Calu3 (cell line): ENCODE data around the gene MLC1. TPM values are rescaled to one million over a fixed set of nuclear protein-coding genes. Genes with fewer than 3 reads are reported as not detected.

ENCODE experiments used
- BruUV-seq: library from RNA; stranded (reverse); fragments of 400-500 nt; replicated peaks from 2 replicates; lab custom pipeline; 2021; lab: Mats Ljungman, UMichigan
- CTCF ChIA-PET: fragments of 300-600 bp; sonication (Branson Sonifier 250); formaldehyde crosslinking; loops from one replicate; lab custom pipeline; 2022; ENCODE audit warnings: antibody characterized with exemption; lab: Charles Lee
- DNase-seq: peaks from one replicate; pipeline ENCODE4 v3.0.0; 2022
- H3K27ac Mint-ChIP-seq: one replicate; pipeline ENCODE4 v1.8.0; 2022; ENCODE audit warnings: mixed read lengths; ENCODE audit not compliant: unreplicated experiment
- H3K27me3 Mint-ChIP-seq: one replicate; pipeline ENCODE4 v1.8.0; 2022; ENCODE audit warnings: mixed read lengths; ENCODE audit not compliant: unreplicated experiment
- H3K36me3 Mint-ChIP-seq: one replicate; pipeline ENCODE4 v1.8.0; 2022; ENCODE audit warnings: mild to moderate bottlenecking, moderate library complexity, mixed read lengths; ENCODE audit not compliant: insufficient read depth, unreplicated experiment
- H3K4me1 Mint-ChIP-seq: one replicate; pipeline ENCODE4 v1.8.0; 2022; ENCODE audit warnings: mild to moderate bottlenecking, low read depth, mixed read lengths; ENCODE audit not compliant: unreplicated experiment
- H3K4me3 Mint-ChIP-seq: one replicate; pipeline ENCODE4 v1.8.0; 2022; ENCODE audit warnings: mild to moderate bottlenecking, low read depth, moderate library complexity, mixed read lengths; ENCODE audit not compliant: unreplicated experiment
- H3K9me3 Mint-ChIP-seq: one replicate; pipeline ENCODE4 v1.8.0; 2022; ENCODE audit warnings: low read depth, mixed read lengths; ENCODE audit not compliant: unreplicated experiment
- intact Hi-C: fragments of 100-400 bp; cut with micrococcal nuclease; formaldehyde crosslinking; loops from one replicate; pipeline ENCODE4 v1.10.0; 2022; ENCODE audit not compliant: unreplicated experiment
- total RNA-seq: library from RNA; stranded (reverse); gene quantifications from 2 replicates; pipeline ENCODE4 v1.2.3, GENCODE V29; 2022
- TF ChIP-seq, protein P1 (sequence below): fragments of 200-600 bp; IDR thresholded peaks from one replicate; pipeline ENCODE4 v1.8.0; 2022; ENCODE audit warnings: antibody characterized with exemption; ENCODE audit not compliant: unreplicated experiment

MLC1 gene
- total RNA-seq, 1 experiment from 2014 or later: not detected

DNA sequence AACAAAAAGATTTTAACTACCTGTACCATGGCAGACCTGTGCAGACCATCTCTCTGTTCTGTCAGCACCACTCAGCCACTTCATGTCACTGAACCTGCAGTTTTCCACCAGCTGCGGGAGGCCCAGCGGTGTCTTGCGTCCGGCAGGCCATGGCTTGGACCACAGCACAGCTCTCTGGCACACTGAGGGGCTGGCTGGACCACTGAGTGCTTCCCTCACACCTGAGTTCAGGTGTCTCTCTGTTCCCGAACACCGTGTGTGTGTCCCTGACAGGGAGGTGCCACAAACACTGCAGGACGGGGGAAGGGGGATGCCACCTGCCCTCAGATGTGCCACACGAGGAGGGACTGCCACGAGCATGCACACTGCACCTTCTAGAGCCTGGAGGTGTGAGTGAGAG lies 22.3 kb upstream of the MLC1 start:
- no peaks in the 10 kb centered on the region for H3K9me3 Mint-ChIP-seq
- peaks cover 17% of the 10 kb centered on the region for H3K27me3 Mint-ChIP-seq
- no peak overlapping the region for H3K27ac Mint-ChIP-seq
- TF ChIP-seq, protein P1, sequence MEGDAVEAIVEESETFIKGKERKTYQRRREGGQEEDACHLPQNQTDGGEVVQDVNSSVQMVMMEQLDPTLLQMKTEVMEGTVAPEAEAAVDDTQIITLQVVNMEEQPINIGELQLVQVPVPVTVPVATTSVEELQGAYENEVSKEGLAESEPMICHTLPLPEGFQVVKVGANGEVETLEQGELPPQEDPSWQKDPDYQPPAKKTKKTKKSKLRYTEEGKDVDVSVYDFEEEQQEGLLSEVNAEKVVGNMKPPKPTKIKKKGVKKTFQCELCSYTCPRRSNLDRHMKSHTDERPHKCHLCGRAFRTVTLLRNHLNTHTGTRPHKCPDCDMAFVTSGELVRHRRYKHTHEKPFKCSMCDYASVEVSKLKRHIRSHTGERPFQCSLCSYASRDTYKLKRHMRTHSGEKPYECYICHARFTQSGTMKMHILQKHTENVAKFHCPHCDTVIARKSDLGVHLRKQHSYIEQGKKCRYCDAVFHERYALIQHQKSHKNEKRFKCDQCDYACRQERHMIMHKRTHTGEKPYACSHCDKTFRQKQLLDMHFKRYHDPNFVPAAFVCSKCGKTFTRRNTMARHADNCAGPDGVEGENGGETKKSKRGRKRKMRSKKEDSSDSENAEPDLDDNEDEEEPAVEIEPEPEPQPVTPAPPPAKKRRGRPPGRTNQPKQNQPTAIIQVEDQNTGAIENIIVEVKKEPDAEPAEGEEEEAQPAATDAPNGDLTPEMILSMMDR: no peak
- CTCF ChIA-PET: no interaction called here
- no peaks in the 10 kb centered on the region for H3K36me3 Mint-ChIP-seq
- no peak overlapping the region for H3K4me3 Mint-ChIP-seq
- intact Hi-C loops: no loop called here
- no TSS peak for BruUV-seq
- no peak for DNase-seq
- no peaks in the 10 kb centered on the region for H3K4me1 Mint-ChIP-seq

DNA sequence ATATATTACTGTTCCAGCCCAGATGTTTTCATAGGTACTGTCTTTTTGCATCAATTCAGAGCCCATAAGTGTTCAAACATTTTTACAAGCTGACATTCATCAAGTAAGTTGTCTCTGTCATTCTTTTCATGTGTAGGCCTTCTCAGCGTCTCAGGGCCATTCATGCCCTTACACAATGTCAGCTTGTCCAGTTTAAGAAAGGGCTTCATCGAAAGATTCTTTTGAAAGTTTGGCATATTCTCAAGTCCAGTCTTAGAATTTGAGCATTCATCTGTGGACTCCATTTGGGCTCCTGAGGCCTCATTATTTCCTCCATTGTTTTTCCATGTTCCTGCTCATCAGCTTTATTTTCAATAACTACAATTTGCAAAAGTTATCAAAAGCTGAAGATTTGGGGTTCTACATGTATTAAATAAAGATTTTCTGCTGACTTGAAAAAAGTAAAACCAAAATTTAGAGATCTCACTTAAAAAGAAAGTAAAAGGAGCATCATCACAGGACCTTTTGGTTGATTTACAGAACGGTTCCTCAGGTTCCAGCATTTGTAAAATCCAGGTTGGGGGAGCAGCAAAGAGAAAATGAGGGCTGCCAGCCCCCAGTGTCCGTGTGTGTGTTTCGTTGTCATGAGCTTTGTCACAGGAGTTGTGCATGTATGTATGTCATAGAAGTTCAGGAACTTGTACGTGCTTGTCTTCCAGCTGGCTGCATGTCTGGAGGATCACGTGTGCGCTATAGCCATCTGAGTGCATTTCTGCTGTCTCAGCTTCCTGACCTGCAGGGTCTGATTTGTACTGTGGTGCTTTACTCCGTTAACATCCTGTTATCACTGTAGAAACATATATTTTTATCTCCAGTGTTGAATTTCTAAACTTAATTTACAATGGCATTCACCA lies 20.2 kb upstream of the MLC1 start:
- TF ChIP-seq, protein P1: no peak
- H3K4me3 Mint-ChIP-seq: no peak overlapping the region
- CTCF ChIA-PET: no interaction called here
- intact Hi-C loops: no loop called here
- no peak overlapping the region for H3K27ac Mint-ChIP-seq
- H3K36me3 Mint-ChIP-seq: no peaks in the 10 kb centered on the region
- no peak for DNase-seq
- peaks cover 26% of the 10 kb centered on the region for H3K27me3 Mint-ChIP-seq
- no peaks in the 10 kb centered on the region for H3K9me3 Mint-ChIP-seq
- no TSS peak for BruUV-seq
- no peaks in the 10 kb centered on the region for H3K4me1 Mint-ChIP-seq

DNA sequence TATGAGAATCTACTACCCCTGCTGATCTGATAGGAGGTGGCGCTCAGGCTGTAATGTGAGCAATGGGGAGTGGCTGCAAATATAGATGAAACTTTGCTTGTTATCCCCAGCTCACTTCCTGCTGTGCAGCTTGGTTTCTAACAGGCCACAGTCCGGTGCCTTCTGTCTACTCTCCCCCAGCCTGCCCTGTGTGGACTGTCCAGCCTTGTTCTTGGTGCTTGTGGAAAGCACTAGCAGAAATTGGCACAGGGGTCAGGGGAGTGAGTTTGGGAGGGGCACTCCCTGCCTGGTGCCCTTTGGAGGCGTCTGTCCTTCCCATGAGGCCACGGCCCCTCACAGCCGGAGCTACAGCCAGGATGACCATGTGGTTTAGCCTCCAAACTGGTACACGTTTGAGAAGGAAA lies 18.9 kb upstream of the MLC1 start:
- H3K4me3 Mint-ChIP-seq: no peak overlapping the region
- H3K36me3 Mint-ChIP-seq: no peaks in the 10 kb centered on the region
- H3K9me3 Mint-ChIP-seq: no peaks in the 10 kb centered on the region
- DNase-seq: no peak
- no TSS peak for BruUV-seq
- CTCF ChIA-PET: no interaction called here
- H3K27ac Mint-ChIP-seq: no peak overlapping the region
- H3K4me1 Mint-ChIP-seq: no peaks in the 10 kb centered on the region
- intact Hi-C loops: no loop called here
- H3K27me3 Mint-ChIP-seq: peaks cover 38% of the 10 kb centered on the region
- TF ChIP-seq, protein P1: no peak

DNA sequence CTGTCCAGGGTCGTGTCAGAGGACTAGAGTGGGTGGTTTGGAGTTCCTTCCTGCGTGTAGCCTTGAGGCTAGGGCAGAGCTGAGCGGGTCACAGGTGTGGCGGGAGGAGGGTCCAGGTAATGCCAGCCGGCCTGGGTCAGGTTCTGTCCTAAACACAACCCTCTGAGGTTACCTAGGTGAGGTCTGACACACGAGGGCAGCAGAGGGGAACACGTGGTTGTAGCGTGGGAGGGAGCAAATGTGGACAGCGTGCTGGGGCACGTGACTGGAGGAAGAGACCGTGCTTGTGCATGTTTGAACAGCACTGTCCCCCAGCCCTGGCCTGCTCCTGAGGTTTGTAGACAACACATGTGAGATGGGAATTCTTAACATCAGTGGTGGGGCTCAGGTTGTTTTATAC lies 17.7 kb upstream of the MLC1 start:
- CTCF ChIA-PET: no interaction called here
- no TSS peak for BruUV-seq

More for the DNA sequence above, 17.7 kb upstream of the MLC1 start:
- Mint-ChIP-seq H3K27me3 (peaks cover 38% of the 10 kb centered on the region), H3K4me1 (no peaks in the 10 kb centered on the region), H3K27ac (no peak overlapping the region), H3K4me3 (no peak overlapping the region), H3K9me3 (no peaks in the 10 kb centered on the region), H3K36me3 (no peaks in the 10 kb centered on the region)
- no peak for DNase-seq
- intact Hi-C loops: no loop called here
- TF ChIP-seq, protein P1: no peak
